Esophagus squamous epithelium (tissue), 5 donors: Measurements from ENCODE around the gene ADGRV1. TPM values are rescaled to one million over a fixed set of nuclear protein-coding genes. Genes with fewer than 3 reads are reported as not detected.

Source experiments
- DNase-seq: peaks from one replicate; lab custom pipeline; 2025; lab: John Stamatoyannopoulos, UW
- H3K27ac ChIP-seq, 4 donors: fragments of 200-600 bp; sonication (generic); one replicate each; pipeline ENCODE4 v1.5.1; 2016 to 2019; ENCODE audit warnings: mild to moderate bottlenecking in 1 of 4
- H3K27me3 ChIP-seq, 4 donors: fragments of 200-600 bp; sonication (generic); 1 replicate in 3 of 4; 2 replicates in 1 of 4; pipeline versions ENCODE4 v1.5.1 to v1.6.0; 2017 to 2021; ENCODE audit warnings: antibody characterized with exemption in 1 of 4
- H3K36me3 ChIP-seq, 3 donors: fragments of 200-600 bp; sonication (generic); one replicate each; pipeline ENCODE4 v1.5.1; 2016 to 2019
- H3K4me1 ChIP-seq, 3 donors: fragments of 200-600 bp; sonication (generic); one replicate each; pipeline ENCODE4 v1.5.1; 2017 to 2019
- H3K4me3 ChIP-seq, 4 donors: fragments of 200-600 bp; sonication (generic); 1 replicate in 3 of 4; 2 replicates in 1 of 4; pipeline ENCODE4 v1.5.1; 2016 to 2019; ENCODE audit warnings: mild to moderate bottlenecking in 2 of 4, moderate library complexity in 1 of 4
- H3K9me3 ChIP-seq, 3 donors: fragments of 200-600 bp; sonication (generic); one replicate each; pipeline ENCODE4 v1.5.1; 2016 to 2019
- CTCF ChIP-seq, 6 experiments: fragments of 450-650 bp in 4 of 6; fragments of 200-600 bp in 2 of 6; sonication (generic) in 2 of 6; IDR thresholded peaks; one replicate each; pipeline ENCODE4 v1.5.1; 2016 to 2019; ENCODE audit warnings: antibody characterized with exemption in 6 of 6, mild to moderate bottlenecking in 4 of 6, moderate library complexity in 4 of 6
- POLR2A ChIP-seq, 4 donors: fragments of 450-650 bp; IDR thresholded peaks; one replicate each; pipeline ENCODE4 v1.6.1; 2017; ENCODE audit warnings: antibody characterized with exemption in 4 of 4, mild to moderate bottlenecking in 4 of 4, moderate library complexity in 3 of 4
- WGBS, 2 donors: methylation state at CpG; one replicate each; pipeline ENCODE4 v1.1.5; 2018; 5-methylcytosine and 5-hydroxymethylcytosine counted together
- intact Hi-C: fragments of 100-400 bp; cut with DNase I; formaldehyde crosslinking; loops from one replicate; pipeline ENCODE4 v1.15.0; 2022
- total RNA-seq, 4 donors: library from RNA; depleted of rRNA; stranded (reverse); fragments of >200 nt; gene quantifications; one replicate each; pipeline ENCODE4 v1.1.0, GENCODE V29; 2016
- donor health status: DM: yes; HTN: yes; CAD: no.

ADGRV1 gene
- total RNA-seq, 4 donors from 2014 or later: 1.9 to 14.1 (median 4.0) TPM

- no peak for DNase-seq
- TF ChIP-seq CTCF (IDR thresholded peaks at IDR 0.05) (no peak), POLR2A (IDR thresholded peaks at IDR 0.05) (no peak)
- WGBS, 2 donors: 59 to 65% methylated on average over 4 of the region's 4 CpGs
These were observed 429.1 kb downstream of the ADGRV1 start for GRCh38 chr5:90987726-90988125.

GRCh38 chr5:90991201-90991600, 432.6 kb downstream of the ADGRV1 start:
- intact Hi-C loops: no loop called here

More at GRCh38 chr5:90987726-90988125, 429.1 kb downstream of the ADGRV1 start:
- H3K27me3 ChIP-seq: no peaks in the 10 kb centered on the region
- H3K9me3 ChIP-seq: no peaks in the 10 kb centered on the region
- no peak overlapping the region for H3K4me3 ChIP-seq
- no peaks in the 10 kb centered on the region for H3K4me1 ChIP-seq
- H3K36me3 ChIP-seq: no peaks in the 10 kb centered on the region
- no peak overlapping the region for H3K27ac ChIP-seq
- intact Hi-C loops: no loop called here

GRCh38 chr5:90994796-90995195, 436.2 kb downstream of the ADGRV1 start:
- no peak for DNase-seq
- H3K4me3 ChIP-seq: no peak overlapping the region
- TF ChIP-seq CTCF (IDR thresholded peaks at IDR 0.05) (no peak), POLR2A (IDR thresholded peaks at IDR 0.05) (no peak)
- no peaks in the 10 kb centered on the region for H3K36me3 ChIP-seq
- H3K27me3 ChIP-seq: no peaks in the 10 kb centered on the region
- H3K9me3 ChIP-seq: peaks cover 0 to 10% (median 0%) of the 10 kb centered on the region in 3 donors
- no peak overlapping the region for H3K27ac ChIP-seq
- H3K4me1 ChIP-seq: no peaks in the 10 kb centered on the region
- intact Hi-C loops: no loop called here

More at GRCh38 chr5:90991201-90991600, 432.6 kb downstream of the ADGRV1 start:
- no peaks in the 10 kb centered on the region for H3K4me1 ChIP-seq
- WGBS, 2 donors: 91 to 94% methylated on average over 1 of the region's 1 CpG
- no peak overlapping the region for H3K4me3 ChIP-seq
- peaks cover 0 to 7% (median 0%) of the 10 kb centered on the region in 3 donors for H3K9me3 ChIP-seq
- DNase-seq: no peak
- H3K27ac ChIP-seq: no peak overlapping the region
- no peaks in the 10 kb centered on the region for H3K36me3 ChIP-seq
- H3K27me3 ChIP-seq: no peaks in the 10 kb centered on the region
- TF ChIP-seq CTCF (IDR thresholded peaks at IDR 0.05): no peak
- no peak for TF ChIP-seq POLR2A (IDR thresholded peaks at IDR 0.05)

- Histone ChIP-seq H3K36me3 (no peaks in the 10 kb centered on the region), H3K27me3 (no peaks in the 10 kb centered on the region), H3K4me3 (no peak overlapping the region), H3K9me3 (peaks cover 0 to 10% (median 0%) of the 10 kb centered on the region in 3 donors), H3K4me1 (no peaks in the 10 kb centered on the region), H3K27ac (no peak overlapping the region)
- intact Hi-C loops: no loop called here
- DNase-seq: no peak
- 49 to 70% methylated on average over 2 to 3 of the region's 3 CpGs for WGBS, 2 donors
- no peak for TF ChIP-seq CTCF (IDR thresholded peaks at IDR 0.05)
- TF ChIP-seq POLR2A (IDR thresholded peaks at IDR 0.05): no peak
These were observed 437.5 kb downstream of the ADGRV1 start for GRCh38 chr5:90996089-90996488.

- Histone ChIP-seq H3K27me3 (no peaks in the 10 kb centered on the region), H3K36me3 (no peaks in the 10 kb centered on the region), H3K4me1 (no peaks in the 10 kb centered on the region), H3K27ac (no peak overlapping the region), H3K9me3 (peaks cover 0 to 10% (median 0%) of the 10 kb centered on the region in 3 donors), H3K4me3 (no peak overlapping the region)
- intact Hi-C loops: no loop called here
- WGBS, 2 donors: 87 to 92% methylated on average over 4 of the region's 4 CpGs
- no peak for TF ChIP-seq CTCF (IDR thresholded peaks at IDR 0.05)
- no peak for TF ChIP-seq POLR2A (IDR thresholded peaks at IDR 0.05)
- DNase-seq: no peak
These were observed 438.5 kb downstream of the ADGRV1 start for GRCh38 chr5:90997082-90997481.
